K562 (cell line): Measurements from ENCODE around the gene KLK14. TPM values are rescaled to one million over a fixed set of nuclear protein-coding genes. Genes with fewer than 3 reads are reported as not detected.

ENCODE experiments used
- ATAC-seq: fragments of 200-7000 bp; cut with Tn5 transposase; 3 replicates; pipeline ENCODE4 v1.9.1; 2020; ENCODE audit warnings: moderate library complexity
- BruUV-seq: library from RNA; stranded (reverse); fragments of 400-500 nt; replicated peaks from 2 replicates; lab custom pipeline; 2021; lab: Mats Ljungman, UMichigan
- CTCF ChIA-PET: fragments of 300-600 bp; formaldehyde crosslinking; extraction: SDS; loops from one replicate; lab custom pipeline; 2021; ENCODE audit warnings: low intra/inter-chr PET ratio; lab: Yijun Ruan, JAX
- POLR2A ChIA-PET: fragments of 300-600, 350-650 bp; sonication (Branson Sonifier 250); formaldehyde crosslinking; extraction: SDS; loops from one replicate; lab custom pipeline; 2021; ENCODE audit warnings: antibody characterized with exemption, inconsistent platforms; lab: Yijun Ruan, JAX
- DNase-seq, 4 experiments: peaks; one replicate each; pipeline versions ENCODE4 v3.0.0 to v3.0.0-alpha.2; 2011 to 2018; ENCODE audit warnings: low spot score in 3 of 4, mixed read lengths in 3 of 4; ENCODE audit errors: extremely low read depth in 1 of 4
- FAIRE-seq: peaks from 2 replicates; lab custom pipeline; 2011; peaks lifted over from hg19 to GRCh38; lab: Jason Lieb, UNC
- H2AFZ ChIP-seq: 2 replicates; pipeline ENCODE4 v1.6.0; 2011; ENCODE audit warnings: low read depth, low read length, control low read depth, inconsistent platforms
- H3K27ac ChIP-seq: fragments of 200-600 bp; 3 replicates; pipeline ENCODE4 v1.8.0; 2011; ENCODE audit warnings: low read depth, mild to moderate bottlenecking, control low read depth, inconsistent platforms, low read length, moderate library complexity, mixed read lengths; ENCODE audit errors: extremely low read depth
- H3K27me3 ChIP-seq, 2 experiments: fragments of 300-600 bp in 1 of 2; 2 replicates in 1 of 2; 3 replicates in 1 of 2; pipeline versions ENCODE4 v1.6.0 to v1.8.0; 2011; ENCODE audit warnings: inconsistent platforms in 2 of 2, low read length in 2 of 2, mild to moderate bottlenecking in 1 of 2, mixed read lengths in 1 of 2, moderate library complexity in 1 of 2; ENCODE audit not compliant: control insufficient read depth in 2 of 2, insufficient read depth in 2 of 2
- H3K36me3 ChIP-seq: fragments of 300-600 bp; 3 replicates; pipeline ENCODE4 v1.8.0; 2011; ENCODE audit warnings: mild to moderate bottlenecking, low read length, inconsistent platforms; ENCODE audit not compliant: control insufficient read depth, insufficient read depth
- H3K4me1 ChIP-seq, 2 experiments: fragments of 200-600 bp in 1 of 2; replicated peaks in 1 of 2; 2 replicates in 1 of 2; 3 replicates in 1 of 2; pipeline versions ENCODE4 v1.5.1 to v1.8.0; 2011; ENCODE audit warnings: inconsistent platforms in 2 of 2, low read length in 2 of 2, mild to moderate bottlenecking in 1 of 2, mixed read lengths in 1 of 2, moderate library complexity in 1 of 2; ENCODE audit not compliant: control insufficient read depth in 2 of 2, insufficient read depth in 2 of 2
- H3K4me2 ChIP-seq: 2 replicates; pipeline ENCODE4 v1.6.1; 2011; ENCODE audit warnings: low read length, control low read depth, inconsistent platforms, mixed read lengths; ENCODE audit not compliant: insufficient read depth
- H3K4me3 ChIP-seq: fragments of 200-600 bp; sonication (generic), shearing (Covaris generic); 2 replicates; pipeline ENCODE4 v1.5.1; 2016; ENCODE audit warnings: control low read depth, inconsistent platforms
- H3K79me2 ChIP-seq: fragments of 200-600 bp; 3 replicates; pipeline ENCODE4 v1.8.0; 2011; ENCODE audit warnings: low read length, inconsistent platforms; ENCODE audit not compliant: control insufficient read depth, insufficient read depth
- H3K9ac ChIP-seq, 2 experiments: 2 replicates each; pipeline versions ENCODE4 v1.6.0 to v1.6.1; 2011; ENCODE audit warnings: low read depth in 2 of 2, low read length in 2 of 2, control low read depth in 1 of 2, inconsistent platforms in 1 of 2, mild to moderate bottlenecking in 1 of 2, mixed read lengths in 1 of 2; ENCODE audit not compliant: insufficient read depth in 1 of 2
- H3K9me1 ChIP-seq: one replicate; pipeline ENCODE4 v1.6.0; 2011; ENCODE audit warnings: inconsistent platforms, mild to moderate bottlenecking, low read length, moderate library complexity; ENCODE audit not compliant: control insufficient read depth, insufficient read depth
- H3K9me3 ChIP-seq: replicated peaks from 2 replicates; pipeline ENCODE4 v1.5.1; 2011; ENCODE audit warnings: low read depth, low read length, inconsistent platforms; ENCODE audit not compliant: control insufficient read depth, insufficient read depth
- H4K20me1 ChIP-seq: replicated peaks from 2 replicates; pipeline ENCODE4 v1.6.1; 2011; ENCODE audit warnings: low read length, inconsistent platforms, mixed read lengths; ENCODE audit not compliant: control insufficient read depth, insufficient read depth
- CSDE1 ChIP-seq, 2 experiments: fragments of 450-650 bp; IDR thresholded peaks; 2 replicates each; pipeline ENCODE4 v1.6.1; 2016; ENCODE audit warnings: mild to moderate bottlenecking in 1 of 2
- E2F8 ChIP-seq: fragments of 450-650 bp; IDR thresholded peaks from 2 replicates; pipeline ENCODE4 v1.7.1; 2018; ENCODE audit warnings: mild to moderate bottlenecking, low read depth; ENCODE audit not compliant: partially characterized antibody
- FUS ChIP-seq: fragments of 200-400 bp; formaldehyde crosslinking; optimal IDR thresholded peaks from 2 replicates; pipeline ENCODE3; 2017; ENCODE audit warnings: low read depth, low read length
- JUN ChIP-seq, 2 experiments: sonication (generic) in 1 of 2; formaldehyde crosslinking in 1 of 2; IDR thresholded peaks; 2 replicates each; pipeline versions ENCODE4 v1.6.1 to v1.8.0; 2012 to 2022; ENCODE audit warnings: borderline replicate concordance in 2 of 2, mild to moderate bottlenecking in 2 of 2, improper control_type of control experiment in 1 of 2, low read depth in 1 of 2, low read length in 1 of 2, missing genetic modification reagents in 1 of 2
- KDM4B ChIP-seq, 2 experiments: fragments of 450-650 bp in 1 of 2; sonication (generic) in 1 of 2; IDR thresholded peaks; 2 replicates each; pipeline ENCODE4 v1.6.1; 2016 to 2017; ENCODE audit warnings: borderline replicate concordance in 2 of 2, antibody characterized with exemption in 1 of 2, low read depth in 1 of 2, mild to moderate bottlenecking in 1 of 2
- LCOR ChIP-seq: sonication (generic); formaldehyde crosslinking; IDR thresholded peaks from 2 replicates; pipeline ENCODE4 v1.8.0; 2022; ENCODE audit warnings: mild to moderate bottlenecking, missing genetic modification reagents
- MEF2D ChIP-seq: conservative IDR thresholded peaks from 2 replicates; pipeline ENCODE4 v1.6.1; 2016; ENCODE audit warnings: low read depth, missing genetic modification characterization, missing compliant biosample characterization
- NR3C1 ChIP-seq: sonication (generic); formaldehyde crosslinking; IDR thresholded peaks from 2 replicates; pipeline ENCODE4 v1.8.1; 2022; ENCODE audit warnings: missing genetic modification reagents
- PHF21A ChIP-seq: fragments of 450-650 bp; IDR thresholded peaks from 2 replicates; pipeline ENCODE4 v1.6.1; 2017; ENCODE audit warnings: low read depth, borderline replicate concordance
- PML ChIP-seq: IDR thresholded peaks from 2 replicates; pipeline ENCODE4 v1.6.1; 2012; ENCODE audit warnings: low read length, inconsistent platforms
- RBBP5 ChIP-seq: fragments of 200-600 bp; sonication (generic); IDR thresholded peaks from 2 replicates; pipeline ENCODE4 v1.6.1; 2012; ENCODE audit warnings: borderline replicate concordance, mild to moderate bottlenecking, low read length, control low read depth, inconsistent platforms; ENCODE audit not compliant: insufficient read depth, poor library complexity, severe bottlenecking
- SRF ChIP-seq, 2 experiments: fragments of 250-450, 450-650 bp in 1 of 2; sonication (Bioruptor Pico) in 1 of 2; sonication (generic) in 1 of 2; formaldehyde crosslinking; IDR thresholded peaks; 2 replicates each; pipeline versions ENCODE4 v1.5.0 to v1.5.1; 2020 to 2022; ENCODE audit warnings: mild to moderate bottlenecking in 1 of 2, missing genetic modification reagents in 1 of 2
- XRCC3 ChIP-seq: fragments of 450-650 bp; IDR thresholded peaks from 2 replicates; pipeline ENCODE4 v1.6.1; 2017; ENCODE audit warnings: mild to moderate bottlenecking, moderate library complexity
- ZC3H8 ChIP-seq: fragments of 450-650 bp; IDR thresholded peaks from 2 replicates; pipeline ENCODE4 v1.6.1; 2017
- ZFP30 ChIP-seq: fragments of 250-450 bp; sonication (Bioruptor Pico); IDR thresholded peaks from 2 replicates; pipeline ENCODE4 v1.8.0; 2022; ENCODE audit warnings: moderate library complexity, mild to moderate bottlenecking, inconsistent platforms, borderline replicate concordance
- ZNF551 ChIP-seq: fragments of 250-450 bp; sonication (Bioruptor Pico); IDR thresholded peaks from 2 replicates; pipeline ENCODE4 v1.5.0; 2021; ENCODE audit warnings: mild to moderate bottlenecking, moderate library complexity
- ZNF57 ChIP-seq: fragments of 450-650 bp; formaldehyde crosslinking; IDR thresholded peaks from 2 replicates; pipeline ENCODE4 v1.4.0; 2020; ENCODE audit warnings: mild to moderate bottlenecking, moderate library complexity
- ZNF717 ChIP-seq: fragments of 250-450 bp; sonication (Bioruptor Pico); IDR thresholded peaks from 2 replicates; pipeline ENCODE4 v1.5.0; 2021
- ZNF75A ChIP-seq: fragments of 450-650 bp; formaldehyde crosslinking; IDR thresholded peaks from 2 replicates; pipeline ENCODE4 v1.4.0; 2020; ENCODE audit warnings: mild to moderate bottlenecking
- whole genome bisulfite sequencing: fragments of 100-300 bp; shearing (Covaris generic); methylation state at CpG from one replicate; pipeline ENCODE4 v1.1.6; 2016; ENCODE audit warnings: low coverage, mixed read lengths; ENCODE audit not compliant: insufficient coverage; ENCODE audit errors: missing lambda C conversion rate; 5-methylcytosine and 5-hydroxymethylcytosine counted together
- in situ Hi-C: fragments of 300-500 bp; cut with MboI; formaldehyde crosslinking; loops from 4 replicates; pipeline ENCODE4 v1.15.0; 2018; ENCODE audit warnings: inconsistent platforms, mixed read lengths
- intact Hi-C: fragments of 100-400 bp; cut with micrococcal nuclease; formaldehyde crosslinking; loops from 2 replicates; pipeline ENCODE4 v1.14.2; 2022
- polyA plus RNA-seq, 8 experiments: library from polyadenylated mRNA; depleted of rRNA in 4 of 8; stranded (reverse) in 5 of 8; unstranded in 3 of 8; fragments of >200 nt; fragmentation: Nextera tagmentation in 2 of 8; fragmentation: Illumina TruSeq in 1 of 8; extraction: Ambion mirVana in 2 of 8; extraction: Trizol in 1 of 8; gene quantifications; 2 replicates each; pipeline versions ENCODE4 v1.2.1 to v1.2.3, GENCODE V29; 2011 to 2014; ENCODE audit warnings: inconsistent platforms in 1 of 8, missing spikeins in 1 of 8
- total RNA-seq, 7 experiments: library from RNA; depleted of rRNA in 6 of 7; stranded (reverse); fragments of >200 nt in 6 of 7; fragmentation: Illumina TruSeq in 2 of 7; extraction: Trizol in 2 of 7; gene quantifications; 2 replicates each; pipeline versions ENCODE4 v1.2.1 to v1.2.3, GENCODE V29; 2011 to 2021; ENCODE audit warnings: low replicate concordance in 1 of 7

Gene KLK14
- total and polyA plus RNA-seq, 9 of the 15 experiments (the other 6 are each of a cell fraction or from before 2014, with no cell fraction given): not detected

- no peaks in the 10 kb centered on the region for H3K9me1 ChIP-seq
- no peaks in the 10 kb centered on the region for H4K20me1 ChIP-seq
- ChIA-PET POLR2A (interaction anchor here (0.6 kb wide), 1 partner anchor 16 kb away, joined by 4 read pairs; the partner anchor contains the start of gene CTU1), CTCF (no interaction called here)
- BruUV-seq: no TSS peak
- in situ Hi-C loops (no loop called here), intact Hi-C loops (no loop called here)
- H3K79me2 ChIP-seq: no peaks in the 10 kb centered on the region
- H3K4me1 ChIP-seq: peaks cover 34 to 35% of the 10 kb centered on the region in 2 experiments
- no peak overlapping the region for H3K9ac ChIP-seq
- FAIRE-seq (no peak), ATAC-seq (no peak), DNase-seq (no peak)
- WGBS: 35% methylated on average over 9 of the region's 9 CpGs
- H3K36me3 ChIP-seq: no peaks in the 10 kb centered on the region
- H3K27ac ChIP-seq: no peak overlapping the region
- TF ChIP-seq ZNF551 (CRISPR knock-in tag): no peak
- TF ChIP-seq MEF2D (tag): no peak
- no peak for TF ChIP-seq PHF21A
- no peak for TF ChIP-seq ZFP30
- TF ChIP-seq ZC3H8: no peak
- TF ChIP-seq XRCC3: no peak
- TF ChIP-seq CSDE1 (IDR thresholded peaks at IDR 0.05): no peak
- no peak for TF ChIP-seq FUS
- TF ChIP-seq E2F8: no peak
- no peak for TF ChIP-seq KDM4B (IDR thresholded peaks at IDR 0.05; ENCODE audit: borderline replicate concordance in 2 of 2, low read depth in 1 of 2)
- no peak for TF ChIP-seq RBBP5
- no peak for TF ChIP-seq LCOR (CRISPR knock-in tag)
- no peak for TF ChIP-seq SRF (CRISPR knock-in tag; IDR thresholded peaks at IDR 0.05)
- TF ChIP-seq JUN (IDR thresholded peaks at IDR 0.05; ENCODE audit: borderline replicate concordance, low read depth, low read length): no peak
- no peak for TF ChIP-seq JUN (CRISPR knock-in tag; IDR thresholded peaks at IDR 0.05; ENCODE audit: borderline replicate concordance)
- TF ChIP-seq ZNF57 (CRISPR knock-in tag): no peak
- no peak for TF ChIP-seq NR3C1 (CRISPR knock-in tag)
- TF ChIP-seq PML: no peak
- TF ChIP-seq ZNF75A: no peak
- no peak for TF ChIP-seq ZNF717
- H3K4me3 ChIP-seq: no peak overlapping the region
- H3K27me3 ChIP-seq: peaks cover under 1 to 33% of the 10 kb centered on the region in 2 experiments; a peak in 3 of 5 replicates
- H3K4me2 ChIP-seq: no peak overlapping the region
- no peaks in the 10 kb centered on the region for H3K9me3 ChIP-seq
- H2AFZ ChIP-seq: no peak overlapping the region
Observed at GRCh38 chr19:51124216-51124615, 41.5 kb upstream of the KLK14 start.
